GM23248 (cell line): ENCODE measurements around the gene ERMP1.

Experiments
- EZH2 ChIP-seq: fragments of 200-600 bp; sonication (generic); IDR thresholded peaks from 2 replicates; pipeline ENCODE4 v1.6.1; 2018; ENCODE audit warnings: antibody characterized with exemption, mild to moderate bottlenecking; ENCODE audit not compliant: insufficient read depth, poor library complexity, severe bottlenecking
- EZH2phosphoT487 ChIP-seq: fragments of 200-600 bp; sonication (generic); IDR thresholded peaks from 2 replicates; pipeline ENCODE4 v1.6.1; 2018; ENCODE audit warnings: antibody characterized with exemption, moderate library complexity, mild to moderate bottlenecking, low read depth; ENCODE audit not compliant: insufficient read depth

DNA sequence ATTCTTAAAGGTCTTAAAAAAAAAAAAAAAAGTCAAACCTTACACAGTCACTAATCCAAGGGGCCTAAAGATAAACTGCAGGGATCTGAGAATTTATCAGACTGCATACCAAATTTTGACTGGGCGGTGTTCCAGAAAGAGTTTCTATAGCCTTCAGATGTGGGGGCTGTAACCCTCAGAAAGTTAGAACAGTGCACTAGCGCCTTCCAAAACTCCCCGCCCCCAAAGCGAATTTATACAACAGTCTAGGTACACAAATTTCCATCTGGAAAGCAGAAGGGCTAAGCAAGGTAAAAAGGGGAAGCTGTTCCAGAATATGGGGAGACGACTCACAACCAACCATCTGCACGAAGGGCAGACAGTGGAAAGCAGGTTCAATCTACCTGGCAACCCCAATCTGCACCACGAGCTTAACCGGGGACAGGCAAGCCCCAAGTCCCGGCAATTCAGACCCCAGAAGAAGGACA, 813 bp downstream of the ERMP1 start:
- TF ChIP-seq EZH2 (no peak), EZH2phosphoT487 (no peak)
